SK-N-SH (cell line): ENCODE results near the gene RITA1.

ENCODE experiments used
- CHD2 ChIP-seq: fragments of 150-350 bp; IDR thresholded peaks from 2 replicates; pipeline ENCODE4 v1.6.1; 2018; ENCODE audit warnings: low read length; ENCODE audit not compliant: partially characterized antibody
- FOXJ3 ChIP-seq: sonication (generic); formaldehyde crosslinking; IDR thresholded peaks from 2 replicates; pipeline ENCODE4 v1.5.1; 2020; ENCODE audit warnings: mild to moderate bottlenecking, missing genetic modification reagents
- JUND ChIP-seq: IDR thresholded peaks from 2 replicates; pipeline ENCODE4 v1.4.0; 2012
- MEF2A ChIP-seq: IDR thresholded peaks from 2 replicates; pipeline ENCODE4 v1.4.0; 2012; ENCODE audit warnings: low read depth, borderline replicate concordance
- POLR2AphosphoS5 ChIP-seq: IDR thresholded peaks from 2 replicates; pipeline ENCODE4 v1.6.1; 2012; ENCODE audit warnings: low read depth, low read length
- RAD21 ChIP-seq: IDR thresholded peaks from 2 replicates; pipeline ENCODE4 v1.6.1; 2012; ENCODE audit warnings: mild to moderate bottlenecking, low read length
- RFX5 ChIP-seq: IDR thresholded peaks from 2 replicates; pipeline ENCODE4 v1.6.1; 2012; ENCODE audit warnings: mild to moderate bottlenecking, improper control_type of control experiment, low read length
- TCF12 ChIP-seq: IDR thresholded peaks from 2 replicates; pipeline ENCODE4 v1.4.0; 2012
- TEAD4 ChIP-seq: IDR thresholded peaks from 2 replicates; pipeline ENCODE4 v1.4.0; 2012; ENCODE audit warnings: mild to moderate bottlenecking, borderline replicate concordance; ENCODE audit not compliant: insufficient read depth
- YY1 ChIP-seq: IDR thresholded peaks from 2 replicates; pipeline ENCODE4 v1.4.0; 2012; ENCODE audit warnings: low read depth, mild to moderate bottlenecking
- TF ChIP-seq, protein P1 (sequence below): fragments of 200-600 bp; sonication (generic); IDR thresholded peaks from 2 replicates; pipeline ENCODE4 v1.6.1; 2017; ENCODE audit warnings: antibody characterized with exemption, mild to moderate bottlenecking, moderate library complexity
- TF ChIP-seq, protein P2 (sequence below): IDR thresholded peaks from 2 replicates; pipeline ENCODE4 v1.4.0; 2012; ENCODE audit warnings: low read depth

DNA sequence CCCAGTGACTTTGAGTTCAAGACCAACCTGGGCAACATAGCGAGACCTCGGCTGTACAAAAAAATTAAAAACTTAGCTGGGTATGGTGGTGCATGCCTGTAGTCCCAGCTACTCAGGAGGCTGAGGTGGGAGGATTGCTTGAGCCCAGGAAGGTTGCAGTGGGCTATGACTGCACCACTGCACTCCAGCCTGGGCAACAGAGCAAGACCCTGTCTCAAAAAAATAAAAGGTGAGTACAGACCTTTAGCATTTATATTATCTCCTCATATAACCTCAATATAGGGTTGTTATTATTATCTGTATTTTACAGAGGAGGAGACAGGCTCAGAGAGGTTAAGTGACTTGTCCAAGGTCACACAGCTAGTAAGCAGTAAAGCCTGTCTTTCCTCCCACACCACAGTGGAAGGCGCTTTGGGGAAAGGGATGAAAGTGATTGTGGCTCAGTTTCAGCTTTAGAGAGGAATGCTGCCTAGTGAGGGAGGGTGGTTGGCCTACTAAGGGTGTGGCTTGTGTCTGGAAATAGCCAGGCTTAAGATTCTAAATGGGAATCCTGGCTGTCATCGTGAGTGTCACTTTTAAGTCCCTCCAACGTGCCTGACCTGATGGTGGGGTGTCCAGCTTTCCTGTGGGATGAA is 43.0 kb downstream of the RITA1 start:
- TF ChIP-seq FOXJ3 (CRISPR knock-in tag) (no peak), MEF2A (no peak), TEAD4 (no peak), POLR2AphosphoS5 (no peak), RFX5 (no peak), RAD21 (no peak), TCF12 (no peak), JUND (no peak), YY1 (no peak), CHD2 (no peak)
- TF ChIP-seq, protein P1, sequence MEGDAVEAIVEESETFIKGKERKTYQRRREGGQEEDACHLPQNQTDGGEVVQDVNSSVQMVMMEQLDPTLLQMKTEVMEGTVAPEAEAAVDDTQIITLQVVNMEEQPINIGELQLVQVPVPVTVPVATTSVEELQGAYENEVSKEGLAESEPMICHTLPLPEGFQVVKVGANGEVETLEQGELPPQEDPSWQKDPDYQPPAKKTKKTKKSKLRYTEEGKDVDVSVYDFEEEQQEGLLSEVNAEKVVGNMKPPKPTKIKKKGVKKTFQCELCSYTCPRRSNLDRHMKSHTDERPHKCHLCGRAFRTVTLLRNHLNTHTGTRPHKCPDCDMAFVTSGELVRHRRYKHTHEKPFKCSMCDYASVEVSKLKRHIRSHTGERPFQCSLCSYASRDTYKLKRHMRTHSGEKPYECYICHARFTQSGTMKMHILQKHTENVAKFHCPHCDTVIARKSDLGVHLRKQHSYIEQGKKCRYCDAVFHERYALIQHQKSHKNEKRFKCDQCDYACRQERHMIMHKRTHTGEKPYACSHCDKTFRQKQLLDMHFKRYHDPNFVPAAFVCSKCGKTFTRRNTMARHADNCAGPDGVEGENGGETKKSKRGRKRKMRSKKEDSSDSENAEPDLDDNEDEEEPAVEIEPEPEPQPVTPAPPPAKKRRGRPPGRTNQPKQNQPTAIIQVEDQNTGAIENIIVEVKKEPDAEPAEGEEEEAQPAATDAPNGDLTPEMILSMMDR, result no peak
- TF ChIP-seq, protein P2, sequence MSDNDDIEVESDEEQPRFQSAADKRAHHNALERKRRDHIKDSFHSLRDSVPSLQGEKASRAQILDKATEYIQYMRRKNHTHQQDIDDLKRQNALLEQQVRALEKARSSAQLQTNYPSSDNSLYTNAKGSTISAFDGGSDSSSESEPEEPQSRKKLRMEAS, result no peak
